Measurements from ENCODE around the gene SGCA. TPM values are rescaled to one million over a fixed set of nuclear protein-coding genes. Genes with fewer than 3 reads are reported as not detected.

SGCA gene
- total RNA-seq, 1 experiment from 2014 or later, result not detected

GRCh38 chr17:50151937-50152547 is 13.8 kb upstream of the SGCA start:
- peak; percentile 64 for ATAC-seq
- H3F3A ChIP-seq (ENCODE audit: low read length, unreplicated experiment), result no peaks in the 10 kb centered on the region
- no peaks in the 10 kb centered on the region for H3K36me3 ChIP-seq (ENCODE audit: low read depth, low read length)
- peak overlapping the region; percentile 93 for H2AFZ ChIP-seq (ENCODE audit: low read length)
- ChIA-PET CTCF (interaction anchor here (0.5 to 1.6 kb wide), 6 partner anchors 9 to 283 kb away, joined by 3 to 11 read pairs (median 6); partner anchors contain the start of gene PDK2), POLR2A (ENCODE audit: unreplicated experiment) (interaction anchor here (0.5 to 0.8 kb wide), 4 partner anchors 21 to 573 kb away, joined by 3 to 18 read pairs (median 4); no protein-coding TSS in a partner anchor)
- intact Hi-C loops (cut with micrococcal nuclease), result loop anchor here (1.0 to 5.0 kb wide), 3 partner anchors 9 to 125 kb away; partner anchors contain the start of gene PDK2
- H3K27ac ChIP-seq (ENCODE audit: low read length), result peak overlapping the region; percentile 82
- no peaks in the 10 kb centered on the region for H3K9me3 ChIP-seq (ENCODE audit: low read length)
- H3K9ac ChIP-seq (ENCODE audit: low read length), result peak overlapping the region; percentile 68
- no TSS peak for BruUV-seq (replicated peaks)
- peaks cover 46% of the 10 kb centered on the region for H3K4me1 ChIP-seq (ENCODE audit: insufficient read depth, low read length)
- no peaks in the 10 kb centered on the region for H3K27me3 ChIP-seq (ENCODE audit: low read length)
- peaks cover 17% of the 10 kb centered on the region for H4K20me1 ChIP-seq (ENCODE audit: low read length)
- peaks cover 37% of the 10 kb centered on the region for H3K79me2 ChIP-seq (ENCODE audit: low read length)
- H3K9me2 ChIP-seq (replicated peaks; ENCODE audit: low read length), result no peaks in the 10 kb centered on the region
- peak overlapping the region; percentile 90 for H3K4me3 ChIP-seq (ENCODE audit: low read length)
- H3K4me2 ChIP-seq (ENCODE audit: low read length), result peak overlapping the region; percentile 99
- DNase-seq, result peak; percentile 93
- no peak for TF ChIP-seq EZH2phosphoT487 (IDR thresholded peaks at IDR 0.05; ENCODE audit: borderline replicate concordance, low read length)
- TF ChIP-seq, protein P1, sequence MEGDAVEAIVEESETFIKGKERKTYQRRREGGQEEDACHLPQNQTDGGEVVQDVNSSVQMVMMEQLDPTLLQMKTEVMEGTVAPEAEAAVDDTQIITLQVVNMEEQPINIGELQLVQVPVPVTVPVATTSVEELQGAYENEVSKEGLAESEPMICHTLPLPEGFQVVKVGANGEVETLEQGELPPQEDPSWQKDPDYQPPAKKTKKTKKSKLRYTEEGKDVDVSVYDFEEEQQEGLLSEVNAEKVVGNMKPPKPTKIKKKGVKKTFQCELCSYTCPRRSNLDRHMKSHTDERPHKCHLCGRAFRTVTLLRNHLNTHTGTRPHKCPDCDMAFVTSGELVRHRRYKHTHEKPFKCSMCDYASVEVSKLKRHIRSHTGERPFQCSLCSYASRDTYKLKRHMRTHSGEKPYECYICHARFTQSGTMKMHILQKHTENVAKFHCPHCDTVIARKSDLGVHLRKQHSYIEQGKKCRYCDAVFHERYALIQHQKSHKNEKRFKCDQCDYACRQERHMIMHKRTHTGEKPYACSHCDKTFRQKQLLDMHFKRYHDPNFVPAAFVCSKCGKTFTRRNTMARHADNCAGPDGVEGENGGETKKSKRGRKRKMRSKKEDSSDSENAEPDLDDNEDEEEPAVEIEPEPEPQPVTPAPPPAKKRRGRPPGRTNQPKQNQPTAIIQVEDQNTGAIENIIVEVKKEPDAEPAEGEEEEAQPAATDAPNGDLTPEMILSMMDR (conservative IDR thresholded peaks at IDR 0.05; ENCODE audit: low read depth, low read length), result no peak
- no peak for TF ChIP-seq EZH2 (IDR thresholded peaks at IDR 0.05; ENCODE audit: low read length, unreplicated experiment)

- Histone ChIP-seq H4K20me1 (ENCODE audit: low read length) (peaks cover 10% of the 10 kb centered on the region; the same call in 1 of the 2 replicates), H3K4me3 (ENCODE audit: low read length) (peak overlapping the region; percentile 90; the same call in 1 of the 2 replicates), H3K27ac (ENCODE audit: low read length) (peak overlapping the region; percentile 82), H3K4me1 (ENCODE audit: insufficient read depth, low read length) (peaks cover 39% of the 10 kb centered on the region), H3F3A (ENCODE audit: low read length, unreplicated experiment) (no peaks in the 10 kb centered on the region), H3K27me3 (ENCODE audit: low read length) (no peaks in the 10 kb centered on the region), H3K4me2 (ENCODE audit: low read length) (peak overlapping the region; percentile 99), H3K9me2 (replicated peaks; ENCODE audit: low read length) (no peaks in the 10 kb centered on the region), H3K36me3 (ENCODE audit: low read depth, low read length) (no peaks in the 10 kb centered on the region), H3K79me2 (ENCODE audit: low read length) (peaks cover 30% of the 10 kb centered on the region), H3K9me3 (ENCODE audit: low read length) (no peaks in the 10 kb centered on the region), H3K9ac (ENCODE audit: low read length) (peak overlapping the region; percentile 68), H2AFZ (ENCODE audit: low read length) (peak overlapping the region; percentile 93; the same call in 1 of the 2 replicates)
- ATAC-seq (no peak), DNase-seq (no peak)
- intact Hi-C loops (cut with micrococcal nuclease), result loop anchor here (1.0 to 5.0 kb wide), 2 partner anchors 9 to 125 kb away; no protein-coding TSS in a partner anchor
- TF ChIP-seq, protein P1 (conservative IDR thresholded peaks at IDR 0.05; ENCODE audit: low read depth, low read length), result no peak
- TF ChIP-seq EZH2phosphoT487 (IDR thresholded peaks at IDR 0.05; ENCODE audit: borderline replicate concordance, low read length), result no peak
- TF ChIP-seq EZH2 (IDR thresholded peaks at IDR 0.05; ENCODE audit: low read length, unreplicated experiment), result no peak
- ChIA-PET POLR2A (ENCODE audit: unreplicated experiment) (interaction anchor here (0.5 kb wide), 1 partner anchor 572 kb away, joined by 3 read pairs; no protein-coding TSS in a partner anchor), CTCF (interaction anchor here (1.3 to 1.6 kb wide), 3 partner anchors 8 to 58 kb away, joined by 3 to 11 read pairs (median 7); partner anchors contain the start of gene PDK2)
- BruUV-seq (replicated peaks), result no TSS peak
Observed at GRCh38 chr17:50152736-50153135, 13.1 kb upstream of the SGCA start.
